Liver (tissue), 3 donors: ENCODE measurements around the gene PRKCSH.
A peak's percentile ranks its signal among the peaks of the same experiment; 100 is the strongest.

Source experiments
- CTCF ChIP-seq: fragments of 150-350 bp; IDR thresholded peaks from 2 replicates; pipeline ENCODE4 v1.5.1; 2017; ENCODE audit warnings: improper control_type of control experiment, low read depth, low read length; ENCODE audit not compliant: missing input control
- EGR1 ChIP-seq, 2 donors: IDR thresholded peaks; 2 replicates each; pipeline ENCODE4 v1.6.1; 2016 to 2018; ENCODE audit warnings: antibody characterized with exemption in 2 of 2, low read depth in 2 of 2
- GABPA ChIP-seq, 2 donors: IDR thresholded peaks in 1 of 2; conservative IDR thresholded peaks in 1 of 2; 2 replicates each; pipeline ENCODE4 v1.6.1; 2016; ENCODE audit warnings: antibody characterized with exemption in 2 of 2, mild to moderate bottlenecking in 1 of 2, moderate library complexity in 1 of 2
- MAX ChIP-seq: IDR thresholded peaks from 2 replicates; pipeline ENCODE4 v1.6.1; 2016; ENCODE audit warnings: antibody characterized with exemption
- RAD21 ChIP-seq, 2 donors: IDR thresholded peaks; 2 replicates each; pipeline ENCODE4 v1.6.1; 2016; ENCODE audit warnings: antibody characterized with exemption in 2 of 2, mild to moderate bottlenecking in 2 of 2
- TAF1 ChIP-seq: conservative IDR thresholded peaks from 2 replicates; pipeline ENCODE4 v1.6.1; 2016; ENCODE audit warnings: antibody characterized with exemption, mild to moderate bottlenecking
- YY1 ChIP-seq: IDR thresholded peaks from 2 replicates; pipeline ENCODE4 v1.6.1; 2016; ENCODE audit warnings: antibody characterized with exemption, mild to moderate bottlenecking
- donor health status: healthy.
- donor health status: healthy.

- no peak for TF ChIP-seq GABPA (IDR thresholded peaks at IDR 0.05 in 1 of 2, conservative IDR thresholded peaks at IDR 0.05 in 1 of 2)
- peak; percentile 71 to 81 for TF ChIP-seq RAD21 (IDR thresholded peaks at IDR 0.05)
- TF ChIP-seq CTCF = peak; percentile 81
- TF ChIP-seq YY1 = no peak
- TF ChIP-seq EGR1 (IDR thresholded peaks at IDR 0.05; ENCODE audit: low read depth in 2 of 2) = no peak
- no peak for TF ChIP-seq TAF1
- no peak for TF ChIP-seq MAX
Measured at GRCh38 chr19:11482384-11483050, 47.1 kb downstream of the PRKCSH start.
